Pons (tissue), 1 donor: ENCODE results near the gene HOXA1.

Experiments used
- DNase-seq: peaks from one replicate; pipeline ENCODE4 v3.0.0-alpha.2; 2016; ENCODE audit warnings: low spot score

The HOXA1 gene

GRCh38 chr7:27095897-27096767 is at the start of gene HOXA1:
Gene HOXA1 (minus strand): TSS chr7:27096000. CDS start chr7:27095912, 88 bp downstream.
- no peak for DNase-seq

GRCh38 chr7:27145165-27145913 is 49.5 kb upstream of the HOXA1 start:
- DNase-seq: no peak

GRCh38 chr7:27144781-27145164 is 49.0 kb upstream of the HOXA1 start:
- no peak for DNase-seq

GRCh38 chr7:27143950-27144780 is 48.4 kb upstream of the HOXA1 start:
- no peak for DNase-seq

GRCh38 chr7:27143023-27143949 is 47.5 kb upstream of the HOXA1 start, which contains the start of gene HOXA5:
Gene HOXA5 (minus strand): TSS chr7:27143681. CDS start chr7:27143607, 74 bp downstream.
- peak; percentile 53 for DNase-seq

- DNase-seq: no peak
These were observed 46.8 kb upstream of the HOXA1 start for GRCh38 chr7:27142580-27143022.

- no peak for DNase-seq
These were observed 46.3 kb upstream of the HOXA1 start for GRCh38 chr7:27141923-27142579.

- no peak for DNase-seq
These were observed 45.5 kb upstream of the HOXA1 start for GRCh38 chr7:27141137-27141922.

GRCh38 chr7:27140126-27140857 is 44.5 kb upstream of the HOXA1 start:
- DNase-seq: no peak

GRCh38 chr7:27139334-27140125 is 43.7 kb upstream of the HOXA1 start:
- no peak for DNase-seq

- DNase-seq: no peak
These were observed 43.2 kb upstream of the HOXA1 start for GRCh38 chr7:27138985-27139333.

- DNase-seq: no peak
These were observed 42.7 kb upstream of the HOXA1 start for GRCh38 chr7:27138472-27138871.

GRCh38 chr7:27137640-27138315 is 42.0 kb upstream of the HOXA1 start:
- no peak for DNase-seq

GRCh38 chr7:27134392-27134791 is 38.6 kb upstream of the HOXA1 start:
- no peak for DNase-seq

GRCh38 chr7:27133409-27134231 is 37.8 kb upstream of the HOXA1 start:
- no peak for DNase-seq

GRCh38 chr7:27132978-27133377 is 37.2 kb upstream of the HOXA1 start:
- DNase-seq: no peak

GRCh38 chr7:27132214-27132613 is 36.4 kb upstream of the HOXA1 start:
- no peak for DNase-seq
